Mesenchymal stem cell (in vitro differentiated cells and primary cell): ENCODE results near the gene SORT1.

Experiments
- DNase-seq: peaks from one replicate; pipeline ENCODE4 v3.0.0-alpha.2; 2013
- H2AFZ ChIP-seq: one replicate; pipeline ENCODE4 v1.6.1; 2013; ENCODE audit warnings: low read depth, mild to moderate bottlenecking, control low read depth, inconsistent platforms, low read length, moderate library complexity
- H2AK5ac ChIP-seq: 2 replicates; pipeline ENCODE4 v1.6.1; 2013; ENCODE audit warnings: low read length, moderate library complexity, mild to moderate bottlenecking, inconsistent platforms; ENCODE audit not compliant: severe bottlenecking
- H2BK120ac ChIP-seq: one replicate; pipeline ENCODE4 v1.6.1; 2013; ENCODE audit warnings: low read depth, mild to moderate bottlenecking, inconsistent platforms, low read length, moderate library complexity
- H2BK12ac ChIP-seq, 2 experiments: one replicate each; pipeline ENCODE4 v1.6.1; 2013; ENCODE audit warnings: inconsistent platforms in 2 of 2, low read length in 2 of 2, mild to moderate bottlenecking in 2 of 2, moderate library complexity in 2 of 2, control low read depth in 1 of 2
- H2BK15ac ChIP-seq: one replicate; pipeline ENCODE4 v1.6.1; 2013; ENCODE audit warnings: mild to moderate bottlenecking, low read depth, inconsistent platforms; ENCODE audit not compliant: poor library complexity, severe bottlenecking
- H2BK5ac ChIP-seq: 2 replicates; pipeline ENCODE4 v1.6.1; 2013; ENCODE audit warnings: low read depth, mild to moderate bottlenecking, low read length, control low read depth, inconsistent platforms; ENCODE audit not compliant: poor library complexity, severe bottlenecking
- H3K14ac ChIP-seq, 2 experiments: one replicate each; pipeline ENCODE4 v1.6.1; 2013; ENCODE audit warnings: inconsistent platforms in 2 of 2, low read length in 2 of 2, control low read depth in 1 of 2, mild to moderate bottlenecking in 1 of 2, moderate library complexity in 1 of 2
- H3K18ac ChIP-seq, 2 experiments: one replicate each; pipeline ENCODE4 v1.6.1; 2013; ENCODE audit warnings: inconsistent platforms in 2 of 2, low read length in 2 of 2, control low read depth in 1 of 2, low read depth in 1 of 2, mild to moderate bottlenecking in 1 of 2
- H3K23ac ChIP-seq, 2 experiments: one replicate each; pipeline ENCODE4 v1.6.1; 2013; ENCODE audit warnings: inconsistent platforms in 2 of 2, low read length in 2 of 2, mild to moderate bottlenecking in 2 of 2, moderate library complexity in 2 of 2, control low read depth in 1 of 2
- H3K27ac ChIP-seq: 2 replicates; pipeline ENCODE4 v1.5.1; 2013; ENCODE audit warnings: mild to moderate bottlenecking, moderate library complexity, low read length, control low read depth, inconsistent platforms; ENCODE audit not compliant: poor library complexity, severe bottlenecking
- H3K27me3 ChIP-seq, 2 experiments: 2 replicates each; pipeline versions ENCODE4 v1.6.1 to v1.7.0; 2013; ENCODE audit warnings: low read length in 2 of 2, mild to moderate bottlenecking in 2 of 2, moderate library complexity in 2 of 2, control low read depth in 1 of 2, inconsistent platforms in 1 of 2; ENCODE audit not compliant: control insufficient read depth in 1 of 2, insufficient read depth in 1 of 2
- H3K36me3 ChIP-seq, 2 experiments: 2 replicates each; pipeline versions ENCODE4 v1.6.1 to v1.7.0; 2013; ENCODE audit warnings: low read length in 2 of 2, control low read depth in 1 of 2, inconsistent platforms in 1 of 2, low read depth in 1 of 2, mild to moderate bottlenecking in 1 of 2; ENCODE audit not compliant: insufficient read depth in 2 of 2, control insufficient read depth in 1 of 2
- H3K4ac ChIP-seq, 2 experiments: one replicate each; pipeline ENCODE4 v1.6.1; 2013; ENCODE audit warnings: inconsistent platforms in 2 of 2, low read length in 2 of 2, mild to moderate bottlenecking in 2 of 2, moderate library complexity in 2 of 2, control low read depth in 1 of 2, low read depth in 1 of 2
- H3K4me1 ChIP-seq: 2 replicates; pipeline ENCODE4 v1.6.1; 2013; ENCODE audit warnings: low read depth, low read length, control low read depth; ENCODE audit not compliant: control insufficient read depth, insufficient read depth
- H3K4me2 ChIP-seq: 2 replicates; pipeline ENCODE4 v1.6.1; 2013; ENCODE audit warnings: low read length, mild to moderate bottlenecking, inconsistent platforms; ENCODE audit not compliant: poor library complexity, severe bottlenecking
- H3K4me3 ChIP-seq, 2 experiments: 2 replicates each; pipeline versions ENCODE4 v1.5.1 to v1.7.0; 2013; ENCODE audit warnings: low read length in 2 of 2, mild to moderate bottlenecking in 2 of 2, control low read depth in 1 of 2, low read depth in 1 of 2; ENCODE audit not compliant: insufficient read depth in 1 of 2
- H3K79me1 ChIP-seq: replicated peaks from 2 replicates; pipeline ENCODE4 v1.6.1; 2013; ENCODE audit warnings: mild to moderate bottlenecking, control low read depth, low read length, inconsistent platforms; ENCODE audit not compliant: poor library complexity, severe bottlenecking
- H3K9ac ChIP-seq: 2 replicates; pipeline ENCODE4 v1.7.0; 2013; ENCODE audit warnings: mild to moderate bottlenecking, low read length, moderate library complexity
- H3K9me3 ChIP-seq: 2 replicates; pipeline ENCODE4 v1.7.0; 2013; ENCODE audit warnings: mild to moderate bottlenecking, low read length; ENCODE audit not compliant: control insufficient read depth
- H4K8ac ChIP-seq: one replicate; pipeline ENCODE4 v1.6.1; 2013; ENCODE audit warnings: inconsistent platforms, mild to moderate bottlenecking, low read length, moderate library complexity
- H4K91ac ChIP-seq: one replicate; pipeline ENCODE4 v1.6.1; 2013; ENCODE audit warnings: mild to moderate bottlenecking, low read length, inconsistent platforms
- WGBS: methylation state at CpG from one replicate; pipeline ENCODE4 v1.1.7; 2013; ENCODE audit warnings: mixed read lengths; 5-methylcytosine and 5-hydroxymethylcytosine counted together

The SORT1 gene

GRCh38 chr1:109441069-109441468 lies 43.4 kb upstream of the SORT1 start:
- no peak overlapping the region for H4K8ac ChIP-seq

DNA sequence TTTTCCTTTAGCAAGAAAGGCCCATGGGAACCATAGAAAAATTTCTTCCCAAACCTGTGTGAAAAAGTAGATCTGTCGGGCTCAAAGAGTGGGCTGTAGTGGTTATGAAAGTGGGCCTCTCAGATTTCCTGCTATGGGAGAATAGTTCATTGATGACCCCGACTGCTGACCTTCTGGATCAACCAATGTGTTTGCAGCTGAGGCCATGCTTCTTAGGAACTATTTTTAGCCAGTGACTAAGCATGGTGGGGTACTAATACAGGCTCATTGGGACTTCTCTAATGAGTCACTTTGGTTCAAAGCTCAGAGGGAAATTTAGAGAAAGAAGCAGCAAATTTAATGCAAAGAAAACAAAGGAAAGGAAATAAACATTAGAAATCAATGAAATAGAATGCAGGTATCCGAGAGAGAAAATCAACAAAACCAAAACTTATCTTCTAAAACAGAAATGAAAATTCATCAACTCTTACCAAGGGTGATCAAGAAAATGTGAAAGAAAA lies 41.1 kb upstream of the SORT1 start:
- H4K91ac ChIP-seq: no peak overlapping the region
- H3K4me3 ChIP-seq: peak overlapping the region in 1 of 2 experiments; percentile 55
- peak overlapping the region in 1 of 2 experiments; percentile 71 for H3K4ac ChIP-seq
- H2BK120ac ChIP-seq: no peak overlapping the region
- no peak overlapping the region for H3K4me2 ChIP-seq
- H3K4me1 ChIP-seq: peaks cover 2% of the 10 kb centered on the region
- H3K23ac ChIP-seq: no peak overlapping the region
- peak overlapping the region; percentile 71 to 78 for H3K18ac ChIP-seq
- WGBS: 11% methylated on average over 2 of the region's 3 CpGs
- H2BK5ac ChIP-seq: no peak overlapping the region
- H4K8ac ChIP-seq: peak overlapping the region; percentile 14
- DNase-seq: peak; percentile 97
- peak overlapping the region; percentile 79 for H3K9ac ChIP-seq
- no peak overlapping the region for H3K14ac ChIP-seq
- peak overlapping the region in 1 of 2 experiments; percentile 9 for H2BK12ac ChIP-seq
- H2AFZ ChIP-seq: no peak overlapping the region
- H3K9me3 ChIP-seq: no peaks in the 10 kb centered on the region
- H3K79me1 ChIP-seq: no peaks in the 10 kb centered on the region
- H2BK15ac ChIP-seq: no peak overlapping the region
- peak overlapping the region; percentile 8 for H3K27ac ChIP-seq
- H2AK5ac ChIP-seq: no peak overlapping the region
- H3K27me3 ChIP-seq: peaks cover 0 to 14% of the 10 kb centered on the region in 2 experiments
- no peaks in the 10 kb centered on the region for H3K36me3 ChIP-seq

More at GRCh38 chr1:109441069-109441468, 43.4 kb upstream of the SORT1 start:
- Histone ChIP-seq H3K14ac (no peak overlapping the region), H2AK5ac (no peak overlapping the region), H2BK120ac (no peak overlapping the region), H3K36me3 (no peaks in the 10 kb centered on the region), H3K27ac (no peak overlapping the region), H3K23ac (no peak overlapping the region), H2BK12ac (no peak overlapping the region), H3K18ac (no peak overlapping the region), H3K9ac (no peak overlapping the region), H3K4me1 (peaks cover 2% of the 10 kb centered on the region), H4K91ac (no peak overlapping the region), H3K79me1 (no peaks in the 10 kb centered on the region), H3K9me3 (no peaks in the 10 kb centered on the region), H2BK15ac (no peak overlapping the region), H2BK5ac (no peak overlapping the region), H2AFZ (no peak overlapping the region), H3K4me2 (no peak overlapping the region), H3K4me3 (no peak overlapping the region), H3K27me3 (peaks cover 0 to 29% of the 10 kb centered on the region in 2 experiments), H3K4ac (no peak overlapping the region)
- 2% methylated on average over 1 of the region's 1 CpG for WGBS
- no peak for DNase-seq

- Histone ChIP-seq H2AK5ac (no peak overlapping the region), H3K18ac (no peak overlapping the region), H3K4ac (no peak overlapping the region), H2BK120ac (no peak overlapping the region), H3K27ac (no peak overlapping the region), H3K14ac (no peak overlapping the region), H3K9ac (no peak overlapping the region), H4K91ac (no peak overlapping the region), H3K4me2 (no peak overlapping the region), H2BK12ac (no peak overlapping the region), H3K23ac (no peak overlapping the region), H3K79me1 (no peaks in the 10 kb centered on the region), H2AFZ (no peak overlapping the region), H2BK15ac (no peak overlapping the region), H3K36me3 (no peaks in the 10 kb centered on the region), H3K4me3 (no peak overlapping the region), H4K8ac (no peak overlapping the region), H3K4me1 (peaks cover 2% of the 10 kb centered on the region), H3K27me3 (peaks cover 0 to 4% of the 10 kb centered on the region in 2 experiments), H2BK5ac (no peak overlapping the region), H3K9me3 (no peaks in the 10 kb centered on the region)
- DNase-seq: no peak
- WGBS: 71% methylated on average over 1 of the region's 1 CpG
These were observed 36.8 kb upstream of the SORT1 start for GRCh38 chr1:109434484-109434883.

GRCh38 chr1:109433322-109433721 lies 35.6 kb upstream of the SORT1 start:
- Histone ChIP-seq H2BK120ac (no peak overlapping the region), H3K4me3 (no peak overlapping the region), H3K27ac (no peak overlapping the region), H3K36me3 (no peaks in the 10 kb centered on the region), H3K4me2 (no peak overlapping the region), H2AK5ac (no peak overlapping the region), H3K9ac (peak overlapping the region; percentile 65), H2BK15ac (no peak overlapping the region), H3K18ac (no peak overlapping the region), H2BK5ac (no peak overlapping the region), H2AFZ (peak overlapping the region; percentile 53), H3K23ac (no peak overlapping the region), H3K4ac (no peak overlapping the region), H3K79me1 (no peaks in the 10 kb centered on the region), H3K4me1 (peaks cover under 1% of the 10 kb centered on the region), H3K9me3 (no peaks in the 10 kb centered on the region), H3K27me3 (peaks cover 0 to 4% of the 10 kb centered on the region in 2 experiments), H2BK12ac (no peak overlapping the region), H4K8ac (no peak overlapping the region), H3K14ac (no peak overlapping the region), H4K91ac (no peak overlapping the region)
- 100% methylated on average over 1 of the region's 1 CpG for WGBS
- no peak for DNase-seq
